ENCODE data around the gene LCORL.

DNA sequence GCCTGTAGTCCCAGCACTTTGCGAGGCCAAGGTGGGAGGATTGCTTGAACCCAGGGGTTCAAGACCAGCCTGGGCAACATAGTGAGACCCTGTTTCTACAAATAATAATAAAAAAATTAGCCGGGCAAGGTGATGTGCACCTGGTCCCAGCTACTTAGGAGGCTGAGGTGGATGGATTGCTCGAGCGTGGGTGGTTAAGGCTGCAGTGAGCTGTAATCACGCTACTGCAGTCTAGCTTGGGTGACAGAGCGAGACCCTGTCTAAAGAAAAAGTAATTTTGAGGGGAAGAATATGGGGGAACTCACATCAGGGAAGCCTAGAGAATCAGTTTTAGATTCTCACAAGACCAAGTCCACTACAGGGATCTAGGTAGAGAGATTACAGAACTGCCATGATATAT, 28.9 kb upstream of the LCORL start:
- TF ChIP-seq, protein P1, sequence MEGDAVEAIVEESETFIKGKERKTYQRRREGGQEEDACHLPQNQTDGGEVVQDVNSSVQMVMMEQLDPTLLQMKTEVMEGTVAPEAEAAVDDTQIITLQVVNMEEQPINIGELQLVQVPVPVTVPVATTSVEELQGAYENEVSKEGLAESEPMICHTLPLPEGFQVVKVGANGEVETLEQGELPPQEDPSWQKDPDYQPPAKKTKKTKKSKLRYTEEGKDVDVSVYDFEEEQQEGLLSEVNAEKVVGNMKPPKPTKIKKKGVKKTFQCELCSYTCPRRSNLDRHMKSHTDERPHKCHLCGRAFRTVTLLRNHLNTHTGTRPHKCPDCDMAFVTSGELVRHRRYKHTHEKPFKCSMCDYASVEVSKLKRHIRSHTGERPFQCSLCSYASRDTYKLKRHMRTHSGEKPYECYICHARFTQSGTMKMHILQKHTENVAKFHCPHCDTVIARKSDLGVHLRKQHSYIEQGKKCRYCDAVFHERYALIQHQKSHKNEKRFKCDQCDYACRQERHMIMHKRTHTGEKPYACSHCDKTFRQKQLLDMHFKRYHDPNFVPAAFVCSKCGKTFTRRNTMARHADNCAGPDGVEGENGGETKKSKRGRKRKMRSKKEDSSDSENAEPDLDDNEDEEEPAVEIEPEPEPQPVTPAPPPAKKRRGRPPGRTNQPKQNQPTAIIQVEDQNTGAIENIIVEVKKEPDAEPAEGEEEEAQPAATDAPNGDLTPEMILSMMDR (IDR thresholded peaks at IDR 0.05; ENCODE audit: low read length), result no peak
- no peak for TF ChIP-seq EZH2 (optimal IDR thresholded peaks at IDR 0.05; ENCODE audit: low read depth, low read length)

Measured in MM.1S (cell line).